HepG2 (cell line): ENCODE measurements around the gene MAGT1. TPM values are rescaled to one million over a fixed set of nuclear protein-coding genes. Genes with fewer than 3 reads are reported as not detected.

ENCODE experiments used
- ATAC-seq: fragments of 200-7000 bp; cut with Tn5 transposase; 3 replicates; pipeline ENCODE4 v1.9.1; 2020; ENCODE audit warnings: mild to moderate bottlenecking, moderate library complexity
- BruUV-seq: library from RNA; stranded (reverse); fragments of 400-500 nt; replicated peaks from 2 replicates; lab custom pipeline; 2021; lab: Mats Ljungman, UMichigan
- CTCF ChIA-PET: fragments of 300-600 bp; formaldehyde crosslinking; extraction: SDS; loops from one replicate; lab custom pipeline; 2021; ENCODE audit warnings: low total read pairs, inconsistent platforms, low intra/inter-chr PET ratio; lab: Yijun Ruan, JAX
- POLR2A ChIA-PET: fragments of 350-600 bp; sonication (Branson Sonifier 250); formaldehyde crosslinking; loops from one replicate; lab custom pipeline; 2020; ENCODE audit warnings: antibody characterized with exemption, inconsistent platforms; lab: Yijun Ruan, JAX
- DNase-seq: peaks from one replicate; pipeline ENCODE4 v3.0.0-alpha.2; 2015; ENCODE audit warnings: low spot score
- FAIRE-seq: peaks from 3 replicates; lab custom pipeline; 2011; peaks lifted over from hg19 to GRCh38; lab: Jason Lieb, UNC
- H2AFZ ChIP-seq: one replicate; pipeline ENCODE4 v1.6.1; 2011; ENCODE audit warnings: low read length, inconsistent platforms
- H3K27ac ChIP-seq: fragments of 300-600 bp; 3 replicates; pipeline ENCODE4 v1.8.0; 2011; ENCODE audit warnings: mixed run types, mild to moderate bottlenecking, mixed read lengths, low read length, inconsistent platforms; ENCODE audit not compliant: insufficient read depth; ENCODE audit errors: extremely low read length
- H3K27me3 ChIP-seq, 2 experiments: fragments of 200-600 bp in 1 of 2; 2 replicates in 1 of 2; 3 replicates in 1 of 2; pipeline versions ENCODE4 v1.6.0 to v1.8.0; 2011; ENCODE audit warnings: low read length in 2 of 2, mild to moderate bottlenecking in 2 of 2, moderate library complexity in 2 of 2, inconsistent platforms in 1 of 2; ENCODE audit not compliant: insufficient read depth in 2 of 2, control insufficient read depth in 1 of 2
- H3K36me3 ChIP-seq, 2 experiments: fragments of 200-600 bp in 1 of 2; replicated peaks in 1 of 2; 2 replicates in 1 of 2; 3 replicates in 1 of 2; pipeline versions ENCODE4 v1.5.1 to v1.8.0; 2011; ENCODE audit warnings: low read length in 2 of 2, inconsistent platforms in 1 of 2; ENCODE audit not compliant: insufficient read depth in 2 of 2, control insufficient read depth in 1 of 2
- H3K4me1 ChIP-seq: 2 replicates; pipeline ENCODE4 v1.5.1; 2012; ENCODE audit warnings: low read length, inconsistent platforms; ENCODE audit not compliant: insufficient read depth
- H3K4me2 ChIP-seq: 2 replicates; pipeline ENCODE4 v1.6.0; 2011; ENCODE audit warnings: low read depth, low read length, inconsistent platforms
- H3K4me3 ChIP-seq, 3 experiments: fragments of 200-600 bp in 1 of 3; sonication (generic), shearing (Covaris generic) in 1 of 3; replicated peaks in 1 of 3; 2 replicates each; pipeline ENCODE4 v1.5.1; 2011 to 2016; ENCODE audit warnings: low read length in 3 of 3, inconsistent platforms in 2 of 3, low read depth in 2 of 3, mild to moderate bottlenecking in 2 of 3, control low read depth in 1 of 3, mixed read lengths in 1 of 3; ENCODE audit not compliant: insufficient read depth in 1 of 3
- H3K79me2 ChIP-seq: one replicate; pipeline ENCODE4 v1.6.1; 2011; ENCODE audit warnings: low read length, inconsistent platforms; ENCODE audit not compliant: insufficient read depth
- H3K9ac ChIP-seq: 2 replicates; pipeline ENCODE4 v1.6.0; 2011; ENCODE audit warnings: mild to moderate bottlenecking, low read depth, low read length, inconsistent platforms; ENCODE audit not compliant: insufficient read depth
- H3K9me3 ChIP-seq: 2 replicates; pipeline ENCODE4 v1.5.1; 2012; ENCODE audit warnings: mild to moderate bottlenecking, low read length
- H4K20me1 ChIP-seq: 2 replicates; pipeline ENCODE4 v1.6.0; 2011; ENCODE audit warnings: inconsistent platforms, mild to moderate bottlenecking, low read length, moderate library complexity; ENCODE audit not compliant: insufficient read depth
- CBX1 ChIP-seq: IDR thresholded peaks from one replicate; pipeline ENCODE4 v1.6.1; 2016; ENCODE audit warnings: antibody characterized with exemption, low read depth
- CHD2 ChIP-seq: IDR thresholded peaks from 2 replicates; pipeline ENCODE4 v1.6.1; 2011; ENCODE audit warnings: low read depth, low read length, improper control_type of control experiment
- ETV6 ChIP-seq: sonication (generic); formaldehyde crosslinking; conservative IDR thresholded peaks from 2 replicates; pipeline ENCODE4 v1.4.0; 2020; ENCODE audit warnings: missing genetic modification reagents
- HOXA3 ChIP-seq: sonication (generic); formaldehyde crosslinking; IDR thresholded peaks from 2 replicates; pipeline ENCODE4 v1.5.0; 2020; ENCODE audit warnings: missing genetic modification reagents
- HOXD1 ChIP-seq: sonication (generic); formaldehyde crosslinking; IDR thresholded peaks from 2 replicates; pipeline ENCODE4 v1.5.0; 2020; ENCODE audit warnings: missing genetic modification reagents
- PRMT3 ChIP-seq: sonication (generic); formaldehyde crosslinking; IDR thresholded peaks from 2 replicates; pipeline ENCODE4 v1.8.1; 2022; ENCODE audit warnings: low read depth, mild to moderate bottlenecking, moderate library complexity, missing genetic modification reagents, borderline replicate concordance
- STAG1 ChIP-seq: sonication (generic); formaldehyde crosslinking; IDR thresholded peaks from 2 replicates; pipeline ENCODE4 v1.4.0; 2020; ENCODE audit warnings: missing genetic modification reagents
- TBX3 ChIP-seq: fragments of 450-650 bp; IDR thresholded peaks from 2 replicates; pipeline ENCODE4 v1.6.1; 2017; ENCODE audit warnings: antibody characterized with exemption, mild to moderate bottlenecking, inconsistent platforms, borderline replicate concordance
- ZMAT5 ChIP-seq: sonication (generic); formaldehyde crosslinking; IDR thresholded peaks from 2 replicates; pipeline ENCODE4 v1.5.0; 2020; ENCODE audit warnings: mild to moderate bottlenecking, low read depth, missing genetic modification reagents, borderline replicate concordance
- ZNF24 ChIP-seq: fragments of 450-650 bp; IDR thresholded peaks from 2 replicates; pipeline ENCODE4 v1.6.1; 2017; ENCODE audit warnings: antibody characterized with exemption, mild to moderate bottlenecking
- ZNF589 ChIP-seq: sonication (generic); formaldehyde crosslinking; conservative IDR thresholded peaks from 2 replicates; pipeline ENCODE4 v1.8.0; 2022; ENCODE audit warnings: mild to moderate bottlenecking, moderate library complexity, missing genetic modification reagents
- ZNF710 ChIP-seq: sonication (generic); formaldehyde crosslinking; IDR thresholded peaks from 2 replicates; pipeline ENCODE4 v1.5.0; 2020; ENCODE audit warnings: mild to moderate bottlenecking, missing genetic modification reagents, borderline replicate concordance
- ZSCAN22 ChIP-seq: sonication (generic); formaldehyde crosslinking; IDR thresholded peaks from 2 replicates; pipeline ENCODE4 v1.4.0; 2020; ENCODE audit warnings: mild to moderate bottlenecking, missing genetic modification reagents
- ZSCAN9 ChIP-seq: IDR thresholded peaks from 2 replicates; pipeline ENCODE4 v1.6.1; 2016; ENCODE audit warnings: borderline replicate concordance
- WGBS: methylation state at CpG from one replicate; pipeline ENCODE4 v1.1.6; 2017; ENCODE audit warnings: low lambda C conversion rate; 5-methylcytosine and 5-hydroxymethylcytosine counted together
- in situ Hi-C: cut with HindIII; loops from 2 replicates; pipeline ENCODE4 v1.10.0; 2017; ENCODE audit warnings: low pct_unique_long_range_greater_than_20kb; ENCODE audit not compliant: extremely low pct_ligation_motif_present
- intact Hi-C: fragments of 100-400 bp; cut with micrococcal nuclease; formaldehyde crosslinking; loops from one replicate; pipeline ENCODE4 v1.10.0; 2022; ENCODE audit not compliant: unreplicated experiment
- polyA plus RNA-seq, 8 experiments: library from polyadenylated mRNA; depleted of rRNA in 3 of 8; stranded (reverse) in 7 of 8; unstranded in 1 of 8; fragments of >200 nt; fragmentation: Illumina TruSeq in 4 of 8; extraction: Trizol in 4 of 8; gene quantifications; 2 replicates each; pipeline versions ENCODE4 v1.2.1 to v1.2.3, GENCODE V29; 2011 to 2016; ENCODE audit warnings: low read depth in 4 of 8, missing spikeins in 1 of 8, mixed read lengths in 1 of 8; ENCODE audit not compliant: insufficient read depth in 1 of 8
- total RNA-seq, 5 experiments: library from RNA; depleted of rRNA; stranded (reverse); fragments of >200 nt; fragmentation: Illumina TruSeq; extraction: Trizol; gene quantifications; 2 replicates each; pipeline ENCODE4 v1.2.3, GENCODE V29; 2016; ENCODE audit warnings: low read depth in 1 of 5
- TF ChIP-seq, protein P1 (sequence below): IDR thresholded peaks from 2 replicates; pipeline ENCODE4 v1.6.1; 2016; ENCODE audit warnings: low read depth, borderline replicate concordance
- TF ChIP-seq, protein P2 (sequence below): sonication (generic); formaldehyde crosslinking; IDR thresholded peaks from 2 replicates; pipeline ENCODE4 v1.4.0; 2020; ENCODE audit warnings: missing genetic modification reagents
- TF ChIP-seq, protein P3 (sequence below): sonication (generic); formaldehyde crosslinking; IDR thresholded peaks from 2 replicates; pipeline ENCODE4 v1.5.0; 2020; ENCODE audit warnings: mild to moderate bottlenecking, missing genetic modification reagents, moderate library complexity

Gene MAGT1
- total and polyA plus RNA-seq, 2 of the 13 experiments (the other 11 are each of a cell fraction or from before 2014, with no cell fraction given) = 38.0 to 75.0 TPM

DNA sequence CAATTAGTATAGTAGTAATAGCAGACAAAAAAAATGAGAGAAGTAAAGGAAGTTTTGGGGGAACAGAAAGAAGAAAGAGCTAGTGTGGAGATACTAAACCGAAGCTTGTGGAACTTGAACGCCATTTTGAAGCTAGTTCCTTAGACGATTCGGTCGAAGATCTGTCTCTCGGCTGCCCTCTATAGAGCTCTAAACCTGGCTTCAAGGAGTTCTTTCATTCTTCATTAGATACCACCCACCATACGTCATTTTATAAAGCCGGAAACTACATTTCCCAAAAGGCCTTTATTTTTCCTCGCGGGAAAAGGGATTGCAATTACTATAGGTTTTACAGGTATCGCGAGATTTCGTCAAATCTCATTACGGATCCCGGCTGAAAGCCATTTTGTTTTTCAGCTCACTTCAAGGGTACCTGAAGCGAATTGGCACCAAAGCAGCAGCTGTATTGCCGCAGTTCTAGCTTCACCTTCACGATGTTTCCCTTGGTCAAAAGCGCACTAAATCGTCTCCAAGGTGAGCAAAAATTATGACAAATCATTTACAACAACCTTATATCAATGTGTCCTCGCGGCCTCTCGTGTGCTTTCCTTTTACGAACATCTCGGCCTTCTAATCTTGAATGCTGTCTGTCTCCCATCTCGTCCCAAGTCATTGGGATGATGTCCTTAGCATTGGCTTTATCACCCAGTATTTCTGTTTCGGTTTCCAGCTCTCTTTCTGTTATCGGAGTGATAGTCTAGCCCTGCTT, 4.0 kb upstream of the MAGT1 start, which contains the start of gene COX7B:
COX7B (plus strand) TSS at position 388 of the 748 bp plus-strand sequence; CDS start at position 474, 86 bp downstream.
- CTCF ChIA-PET = interaction anchor here (0.7 kb wide), 1 partner anchor 125 kb away, joined by 3 read pairs; no protein-coding TSS in a partner anchor
- peak; percentile 67 for ATAC-seq
- H3K9ac ChIP-seq = peak within 1 kb of the TSS; percentile 86
- peak within 1 kb of the TSS; percentile 85 for H3K27ac ChIP-seq
- POLR2A ChIA-PET = interaction anchor here (0.9 to 1.8 kb wide), 3 partner anchors 10 to 240 kb away, joined by 3 to 23 read pairs (median 6); partner anchors contain the start of genes ATP7A and TAF9B
- H3K36me3 ChIP-seq = peaks cover 0 to 11% of the 10 kb centered on the region in 2 experiments; a peak in 1 of 5 replicates
- H3K27me3 ChIP-seq = no peaks in the 10 kb centered on the region; a peak in 1 of 5 replicates
- intact Hi-C loops = loop anchor here (5.0 to 10.0 kb wide), 3 partner anchors 112 to 203 kb away; partner anchors contain the start of genes ATRX and PGK1
- no peaks in the 10 kb centered on the region for H4K20me1 ChIP-seq
- in situ Hi-C loops = loop anchor here (10.0 kb wide), 1 partner anchor 126 kb away; no protein-coding TSS in a partner anchor
- peak; percentile 96 for DNase-seq
- H3K79me2 ChIP-seq = peaks cover 38% of the 10 kb centered on the region
- FAIRE-seq = peak; percentile 85
- H3K4me2 ChIP-seq = peak within 1 kb of the TSS; percentile 68
- peaks cover 15% of the 10 kb centered on the region; the same call in 1 of the 2 replicates for H3K4me1 ChIP-seq
- BruUV-seq = no TSS peak
- WGBS = under 1% methylated on average over 23 of the region's 28 CpGs
- H3K9me3 ChIP-seq = no peaks in the 10 kb centered on the region
- peak within 1 kb of the TSS; percentile 67 to 78 (median 70) for H3K4me3 ChIP-seq
- peak within 1 kb of the TSS; percentile 42 for H2AFZ ChIP-seq
- peak; percentile 60; the same call in 1 of the 2 replicates for TF ChIP-seq HOXA3 (CRISPR knock-in tag)
- TF ChIP-seq, protein P1, sequence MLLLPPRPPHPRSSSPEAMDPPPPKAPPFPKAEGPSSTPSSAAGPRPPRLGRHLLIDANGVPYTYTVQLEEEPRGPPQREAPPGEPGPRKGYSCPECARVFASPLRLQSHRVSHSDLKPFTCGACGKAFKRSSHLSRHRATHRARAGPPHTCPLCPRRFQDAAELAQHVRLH = no peak
- TF ChIP-seq STAG1 (CRISPR knock-in tag) = peak; percentile 35; the same call in 1 of the 2 replicates
- no peak for TF ChIP-seq ZNF710 (CRISPR knock-in tag)
- TF ChIP-seq, protein P2, sequence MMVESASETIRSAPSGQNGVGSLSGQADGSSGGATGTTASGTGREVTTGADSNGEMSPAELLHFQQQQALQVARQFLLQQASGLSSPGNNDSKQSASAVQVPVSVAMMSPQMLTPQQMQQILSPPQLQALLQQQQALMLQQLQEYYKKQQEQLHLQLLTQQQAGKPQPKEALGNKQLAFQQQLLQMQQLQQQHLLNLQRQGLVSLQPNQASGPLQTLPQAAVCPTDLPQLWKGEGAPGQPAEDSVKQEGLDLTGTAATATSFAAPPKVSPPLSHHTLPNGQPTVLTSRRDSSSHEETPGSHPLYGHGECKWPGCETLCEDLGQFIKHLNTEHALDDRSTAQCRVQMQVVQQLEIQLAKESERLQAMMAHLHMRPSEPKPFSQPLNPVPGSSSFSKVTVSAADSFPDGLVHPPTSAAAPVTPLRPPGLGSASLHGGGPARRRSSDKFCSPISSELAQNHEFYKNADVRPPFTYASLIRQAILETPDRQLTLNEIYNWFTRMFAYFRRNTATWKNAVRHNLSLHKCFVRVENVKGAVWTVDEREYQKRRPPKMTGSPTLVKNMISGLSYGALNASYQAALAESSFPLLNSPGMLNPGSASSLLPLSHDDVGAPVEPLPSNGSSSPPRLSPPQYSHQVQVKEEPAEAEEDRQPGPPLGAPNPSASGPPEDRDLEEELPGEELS (CRISPR knock-in tag) = no peak
- TF ChIP-seq, protein P3, sequence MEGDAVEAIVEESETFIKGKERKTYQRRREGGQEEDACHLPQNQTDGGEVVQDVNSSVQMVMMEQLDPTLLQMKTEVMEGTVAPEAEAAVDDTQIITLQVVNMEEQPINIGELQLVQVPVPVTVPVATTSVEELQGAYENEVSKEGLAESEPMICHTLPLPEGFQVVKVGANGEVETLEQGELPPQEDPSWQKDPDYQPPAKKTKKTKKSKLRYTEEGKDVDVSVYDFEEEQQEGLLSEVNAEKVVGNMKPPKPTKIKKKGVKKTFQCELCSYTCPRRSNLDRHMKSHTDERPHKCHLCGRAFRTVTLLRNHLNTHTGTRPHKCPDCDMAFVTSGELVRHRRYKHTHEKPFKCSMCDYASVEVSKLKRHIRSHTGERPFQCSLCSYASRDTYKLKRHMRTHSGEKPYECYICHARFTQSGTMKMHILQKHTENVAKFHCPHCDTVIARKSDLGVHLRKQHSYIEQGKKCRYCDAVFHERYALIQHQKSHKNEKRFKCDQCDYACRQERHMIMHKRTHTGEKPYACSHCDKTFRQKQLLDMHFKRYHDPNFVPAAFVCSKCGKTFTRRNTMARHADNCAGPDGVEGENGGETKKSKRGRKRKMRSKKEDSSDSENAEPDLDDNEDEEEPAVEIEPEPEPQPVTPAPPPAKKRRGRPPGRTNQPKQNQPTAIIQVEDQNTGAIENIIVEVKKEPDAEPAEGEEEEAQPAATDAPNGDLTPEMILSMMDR = peak; percentile 56
- no peak for TF ChIP-seq TBX3
- TF ChIP-seq HOXD1 (CRISPR knock-in tag) = no peak
- TF ChIP-seq ZMAT5 (CRISPR knock-in tag) = no peak
- TF ChIP-seq CHD2 = peak; percentile 96
- TF ChIP-seq ZSCAN22 (CRISPR knock-in tag) = no peak
- TF ChIP-seq PRMT3 (CRISPR knock-in tag) = no peak
- no peak for TF ChIP-seq ZSCAN9 (CRISPR knock-in tag)
- no peak for TF ChIP-seq ZNF24
- no peak for TF ChIP-seq CBX1
- TF ChIP-seq ETV6 = no peak
- no peak for TF ChIP-seq ZNF589 (CRISPR knock-in tag)
